Tibial artery (tissue), 4 donors: ENCODE data around the gene RAD17.
"Not testable (repeated sequence)": the region's sequence is repeated elsewhere in the genome, so short reads cannot be mapped to it uniquely, and the experiment has no call there.

Source experiments
- DNase-seq, 2 donors: peaks; one replicate each; pipeline ENCODE4 v3.0.0-alpha.2; 2019
- H3K27ac ChIP-seq, 2 donors: fragments of 200-600 bp; sonication (generic) in 1 of 2; 1 replicate in 1 of 2; 2 replicates in 1 of 2; pipeline ENCODE4 v1.5.1; 2018 to 2019; ENCODE audit warnings: mild to moderate bottlenecking in 1 of 2
- H3K27me3 ChIP-seq, 2 donors: fragments of 200-600 bp; sonication (generic) in 1 of 2; one replicate each; pipeline versions ENCODE4 v1.5.1 to v1.6.0; 2016 to 2019
- H3K36me3 ChIP-seq, 3 donors: fragments of 200-600 bp; sonication (generic) in 2 of 3; one replicate each; pipeline ENCODE4 v1.5.1; 2016 to 2019; ENCODE audit warnings: mild to moderate bottlenecking in 2 of 3
- H3K4me1 ChIP-seq, 4 donors: fragments of 200-600 bp; sonication (generic) in 2 of 4; 1 replicate in 3 of 4; 2 replicates in 1 of 4; pipeline ENCODE4 v1.5.1; 2016 to 2019
- H3K4me3 ChIP-seq, 2 donors: fragments of 200-600 bp; sonication (generic) in 1 of 2; 1 replicate in 1 of 2; 2 replicates in 1 of 2; pipeline ENCODE4 v1.5.1; 2018 to 2019; ENCODE audit warnings: mild to moderate bottlenecking in 2 of 2
- H3K9me3 ChIP-seq, 3 donors: fragments of 200-600 bp; sonication (generic) in 1 of 3; one replicate each; pipeline ENCODE4 v1.5.1; 2016 to 2019
- intact Hi-C: fragments of 100-400 bp; cut with DNase I; formaldehyde crosslinking; loops from one replicate; pipeline ENCODE4 v1.15.0; 2023; ENCODE audit warnings: low total_unique reads
- TF ChIP-seq, protein P1 (sequence below), 2 experiments: fragments of 200-600 bp in 1 of 2; fragments of 450-650 bp in 1 of 2; IDR thresholded peaks; one replicate each; pipeline ENCODE4 v1.5.1; 2017 to 2019; ENCODE audit warnings: antibody characterized with exemption in 2 of 2, mild to moderate bottlenecking in 1 of 2, moderate library complexity in 1 of 2

The RAD17 gene

DNA sequence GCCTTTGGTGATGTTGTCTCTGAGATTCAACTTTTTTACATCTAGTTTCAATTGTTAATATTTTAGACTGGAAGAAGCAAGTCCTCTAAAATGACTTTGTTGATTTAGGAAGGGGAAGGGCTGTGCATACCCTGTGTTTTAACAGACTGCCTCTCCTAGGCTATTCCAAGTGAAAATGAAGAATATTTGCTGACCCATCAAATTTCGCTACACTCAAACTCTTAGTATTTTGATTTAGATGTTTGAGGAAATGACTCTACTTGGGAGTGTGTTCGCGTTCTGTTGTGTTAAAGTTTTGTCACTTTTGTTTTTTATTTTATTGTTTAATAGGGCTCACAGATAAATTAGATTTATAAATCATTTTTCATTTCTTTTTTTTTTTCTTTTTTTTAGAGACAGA, 48.9 kb downstream of the RAD17 start:
- Histone ChIP-seq H3K9me3 (no peaks in the 10 kb centered on the region), H3K27me3 (no peaks in the 10 kb centered on the region), H3K4me1 (peaks cover 0 to 12% (median 4%) of the 10 kb centered on the region in 4 donors), H3K4me3 (no peak overlapping the region), H3K27ac (no peak overlapping the region), H3K36me3 (peaks cover 0 to 15% (median 7%) of the 10 kb centered on the region in 3 donors)
- DNase-seq, result no peak
- TF ChIP-seq, protein P1, sequence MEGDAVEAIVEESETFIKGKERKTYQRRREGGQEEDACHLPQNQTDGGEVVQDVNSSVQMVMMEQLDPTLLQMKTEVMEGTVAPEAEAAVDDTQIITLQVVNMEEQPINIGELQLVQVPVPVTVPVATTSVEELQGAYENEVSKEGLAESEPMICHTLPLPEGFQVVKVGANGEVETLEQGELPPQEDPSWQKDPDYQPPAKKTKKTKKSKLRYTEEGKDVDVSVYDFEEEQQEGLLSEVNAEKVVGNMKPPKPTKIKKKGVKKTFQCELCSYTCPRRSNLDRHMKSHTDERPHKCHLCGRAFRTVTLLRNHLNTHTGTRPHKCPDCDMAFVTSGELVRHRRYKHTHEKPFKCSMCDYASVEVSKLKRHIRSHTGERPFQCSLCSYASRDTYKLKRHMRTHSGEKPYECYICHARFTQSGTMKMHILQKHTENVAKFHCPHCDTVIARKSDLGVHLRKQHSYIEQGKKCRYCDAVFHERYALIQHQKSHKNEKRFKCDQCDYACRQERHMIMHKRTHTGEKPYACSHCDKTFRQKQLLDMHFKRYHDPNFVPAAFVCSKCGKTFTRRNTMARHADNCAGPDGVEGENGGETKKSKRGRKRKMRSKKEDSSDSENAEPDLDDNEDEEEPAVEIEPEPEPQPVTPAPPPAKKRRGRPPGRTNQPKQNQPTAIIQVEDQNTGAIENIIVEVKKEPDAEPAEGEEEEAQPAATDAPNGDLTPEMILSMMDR (IDR thresholded peaks at IDR 0.05), result no peak
- intact Hi-C loops, result no loop called here

DNA sequence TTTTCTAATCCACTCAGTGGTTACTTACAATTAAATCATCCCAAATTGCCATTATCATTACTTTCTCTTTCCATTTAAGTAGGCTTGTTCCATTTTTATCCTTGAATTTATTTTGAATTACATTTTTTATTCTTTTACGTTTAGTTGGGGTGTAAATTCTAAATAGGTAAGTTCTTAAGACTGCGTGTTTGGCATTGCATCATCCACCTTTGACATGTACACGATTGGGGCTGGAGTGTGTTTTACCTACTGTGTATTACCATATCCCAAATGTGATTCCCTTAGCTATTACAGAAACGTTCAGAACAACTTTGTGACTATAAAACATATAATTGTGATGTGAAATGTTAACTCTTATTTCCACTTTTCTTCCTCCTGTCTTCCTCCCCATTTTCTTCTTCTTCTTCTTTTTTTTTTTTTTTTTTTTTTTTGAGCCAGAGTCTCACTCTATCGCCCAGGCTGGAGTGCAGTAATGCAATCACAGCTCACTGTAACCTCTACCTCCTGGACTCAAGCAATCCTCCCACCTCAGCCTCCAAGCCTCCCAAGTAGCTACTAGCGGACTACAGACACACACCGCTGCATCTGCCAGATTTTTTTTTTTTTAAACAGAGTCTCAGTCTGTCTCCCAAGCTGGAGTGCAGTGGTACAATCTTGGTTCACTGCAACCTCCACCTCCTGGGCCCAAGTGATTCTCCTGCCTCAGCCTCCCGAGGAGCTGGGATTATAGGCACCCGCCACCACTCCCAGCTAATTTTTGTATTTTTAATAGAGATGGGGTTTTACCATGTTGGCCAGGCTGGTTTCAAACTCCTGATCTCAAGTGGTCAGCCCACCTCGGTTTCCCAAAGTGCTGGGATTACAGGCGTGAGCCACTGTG, 62.0 kb downstream of the RAD17 start:
- no peak for DNase-seq
- H3K27ac ChIP-seq, result no peak overlapping the region
- no peaks in the 10 kb centered on the region for H3K27me3 ChIP-seq
- H3K36me3 ChIP-seq, result no peaks in the 10 kb centered on the region
- TF ChIP-seq, protein P1 (IDR thresholded peaks at IDR 0.05), result no peak
- H3K4me1 ChIP-seq, result no peaks in the 10 kb centered on the region
- no peak overlapping the region for H3K4me3 ChIP-seq
- intact Hi-C loops, result no loop called here
- no peaks in the 10 kb centered on the region for H3K9me3 ChIP-seq

DNA sequence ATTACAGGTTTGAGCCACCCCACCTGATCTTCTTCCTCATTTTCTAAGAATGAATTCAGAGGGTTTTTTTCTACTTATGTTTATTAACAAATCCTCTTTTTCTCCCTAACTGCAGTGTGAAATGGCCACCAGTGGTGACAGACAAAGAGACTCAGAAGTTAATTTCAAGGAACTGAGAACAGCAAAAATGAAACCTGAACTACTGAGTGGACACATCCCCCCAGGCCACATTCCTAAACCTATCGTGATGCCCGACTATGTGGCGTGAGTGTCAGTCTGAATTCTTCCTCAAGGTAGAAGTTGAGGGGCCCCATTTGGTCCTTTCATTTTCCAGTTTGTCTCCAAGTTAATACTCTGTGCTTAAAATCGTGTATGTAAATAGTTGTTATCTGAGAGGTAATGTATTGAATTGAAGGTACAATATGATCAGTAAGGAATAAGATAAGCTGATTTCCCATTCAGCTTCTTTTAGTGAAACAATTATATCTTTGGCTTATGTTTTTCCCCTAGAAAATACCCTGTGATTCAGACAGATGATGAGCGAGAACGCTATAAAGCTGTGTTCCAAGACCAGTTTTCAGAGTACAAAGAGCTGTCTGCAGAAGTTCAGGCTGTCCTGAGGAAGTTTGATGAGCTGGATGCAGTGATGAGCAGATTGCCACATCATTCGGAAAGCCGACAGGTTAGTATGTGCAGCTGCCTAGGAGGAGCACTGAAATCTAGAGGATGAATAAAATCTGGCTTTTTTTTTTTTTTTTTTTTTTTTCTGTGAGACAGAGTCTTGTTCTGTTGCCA, 63.0 kb downstream of the RAD17 start:
- Histone ChIP-seq H3K36me3 (no peaks in the 10 kb centered on the region), H3K27ac (no peak overlapping the region)

DNA sequence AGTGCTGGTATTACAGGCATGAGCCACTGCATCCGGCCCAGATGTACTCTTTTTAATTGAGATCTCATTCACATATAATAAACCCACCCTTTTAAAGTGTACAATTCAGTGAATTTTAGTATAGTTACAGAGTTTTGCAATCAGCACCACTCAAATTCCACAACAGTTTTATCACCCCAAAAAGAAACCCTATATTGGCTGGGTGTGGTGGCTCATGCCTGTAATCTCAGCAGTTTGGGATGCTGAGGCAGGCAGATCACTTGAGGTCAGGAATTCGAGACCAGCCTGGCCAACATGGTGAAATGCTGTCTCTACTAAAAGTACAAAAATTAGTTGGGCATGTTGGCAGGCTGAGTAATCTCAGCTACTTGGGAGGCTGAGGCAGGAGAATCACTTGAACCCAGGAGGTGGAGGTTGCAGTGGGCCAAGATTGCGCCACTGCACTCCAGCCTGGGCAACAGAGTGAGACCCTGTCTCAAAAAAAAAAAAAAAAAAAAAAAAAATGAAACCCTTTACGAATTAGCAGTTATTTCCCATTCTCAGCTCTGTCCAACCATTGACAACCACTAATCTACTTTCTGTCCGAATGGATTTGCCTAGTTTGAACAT, 65.8 kb downstream of the RAD17 start:
- H3K4me3 ChIP-seq, intact Hi-C loops, H3K27me3 ChIP-seq, DNase-seq, H3K4me1 ChIP-seq, H3K36me3 ChIP-seq, H3K27ac ChIP-seq, H3K9me3 ChIP-seq: not testable (repeated sequence)

More for the DNA sequence above, 63.0 kb downstream of the RAD17 start:
- DNase-seq, result no peak
- TF ChIP-seq, protein P1 (IDR thresholded peaks at IDR 0.05), result no peak
- no peaks in the 10 kb centered on the region for H3K9me3 ChIP-seq
- no peaks in the 10 kb centered on the region for H3K4me1 ChIP-seq
- intact Hi-C loops, result no loop called here
- H3K4me3 ChIP-seq, result no peak overlapping the region
- H3K27me3 ChIP-seq, result no peaks in the 10 kb centered on the region

DNA sequence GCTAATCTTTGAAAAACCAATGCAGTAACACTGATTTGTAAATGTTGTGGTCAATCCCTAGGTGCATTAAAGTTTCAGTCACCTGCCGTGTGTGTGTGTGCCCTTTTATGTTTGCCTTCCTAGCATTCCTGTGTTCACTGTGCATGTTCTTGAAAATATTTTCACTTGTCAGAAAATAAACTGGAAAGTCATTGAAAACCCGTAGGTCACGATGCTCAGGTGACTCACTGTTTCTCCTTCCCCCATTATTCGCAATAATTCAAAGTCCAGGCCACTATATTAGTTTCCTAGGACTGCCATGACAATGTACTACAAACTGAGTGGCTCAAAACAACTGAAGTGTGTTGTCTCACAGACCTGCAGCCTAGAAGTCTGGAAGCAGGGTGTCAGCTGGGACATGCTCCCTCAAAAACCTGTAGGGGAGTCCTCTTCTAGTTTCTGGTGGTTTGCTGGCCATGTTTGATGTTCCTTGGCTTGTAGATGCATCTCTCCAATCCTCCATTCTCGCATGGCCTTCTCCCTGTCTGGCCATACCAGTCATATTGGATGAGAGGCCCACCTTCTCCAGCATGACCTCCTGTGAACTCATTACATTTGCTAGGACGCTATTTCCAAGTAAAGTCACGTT, 74.6 kb downstream of the RAD17 start:
- H3K4me3 ChIP-seq, result no peak overlapping the region
- H3K27me3 ChIP-seq, result no peaks in the 10 kb centered on the region
- no peak overlapping the region for H3K27ac ChIP-seq

More for the DNA sequence above, 74.6 kb downstream of the RAD17 start:
- TF ChIP-seq, protein P1 (IDR thresholded peaks at IDR 0.05), result no peak
- no peak for DNase-seq
- Histone ChIP-seq H3K4me1 (no peaks in the 10 kb centered on the region), H3K36me3 (peaks cover 0 to 3% (median 0%) of the 10 kb centered on the region in 3 donors), H3K9me3 (no peaks in the 10 kb centered on the region)
- intact Hi-C loops, result no loop called here
